Measurements from ENCODE around the gene CPEB4.

CPEB4 gene

DNA sequence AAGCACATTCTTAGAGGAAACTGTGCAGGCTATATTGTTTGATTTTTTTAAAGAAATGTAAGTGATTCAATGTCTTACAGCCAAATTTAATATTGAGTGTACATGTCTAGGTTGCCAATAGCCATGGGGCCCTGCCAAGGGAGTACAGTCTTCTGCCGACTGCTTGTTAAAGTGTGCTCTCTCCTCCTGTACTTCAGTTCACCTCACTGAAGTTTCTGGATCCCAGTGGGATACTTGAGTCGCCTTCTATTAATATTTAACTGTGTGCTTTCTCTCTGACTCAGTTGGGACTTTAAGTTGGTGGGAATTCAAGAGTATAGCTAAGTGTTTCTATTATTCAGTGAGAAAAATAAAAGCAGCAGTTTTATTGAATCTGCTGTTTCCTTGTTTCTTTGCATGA, 56.4 kb downstream of the CPEB4 start:
- DNase-seq (ENCODE audit: low spot score): no peak

DNA sequence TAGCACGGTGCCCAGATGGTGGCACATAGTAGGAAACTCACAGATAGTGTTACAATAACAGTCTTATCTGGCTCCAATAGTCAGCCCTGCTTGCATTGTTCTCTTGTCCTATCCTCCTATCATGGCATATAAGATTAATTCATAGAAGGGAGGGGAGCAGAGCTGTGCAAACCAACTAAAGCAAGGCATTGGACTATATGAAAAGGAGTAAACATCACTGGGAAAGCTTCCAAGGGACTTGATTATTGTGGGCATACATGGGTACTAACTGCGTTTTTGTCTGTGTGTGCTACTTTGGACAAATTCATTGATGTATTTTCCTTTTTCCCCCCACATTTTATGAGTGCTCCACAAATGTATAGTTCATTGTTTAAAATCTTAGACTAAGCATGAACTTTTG, 57.0 kb downstream of the CPEB4 start:
- DNase-seq (ENCODE audit: low spot score): no peak

DNA sequence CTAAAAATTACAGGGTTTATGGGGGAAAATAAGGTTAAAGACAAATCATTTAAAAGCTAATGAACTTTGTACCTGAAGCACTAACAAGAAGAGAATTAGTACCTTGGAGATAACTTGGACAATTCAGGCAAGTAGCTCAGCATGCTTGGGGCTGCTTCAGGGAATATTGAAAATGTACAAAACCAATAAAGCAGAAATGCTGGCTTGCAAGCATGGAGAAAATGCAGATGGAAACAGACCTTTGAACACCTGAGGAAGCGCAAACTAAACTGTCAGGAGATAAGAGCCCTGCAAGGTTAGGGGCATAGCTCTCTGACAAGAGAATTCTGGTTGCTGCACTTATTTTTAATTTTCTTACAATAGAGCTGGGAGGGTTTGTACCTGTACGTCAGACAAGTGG, 58.2 kb downstream of the CPEB4 start:
- DNase-seq (ENCODE audit: low spot score): no peak

DNA sequence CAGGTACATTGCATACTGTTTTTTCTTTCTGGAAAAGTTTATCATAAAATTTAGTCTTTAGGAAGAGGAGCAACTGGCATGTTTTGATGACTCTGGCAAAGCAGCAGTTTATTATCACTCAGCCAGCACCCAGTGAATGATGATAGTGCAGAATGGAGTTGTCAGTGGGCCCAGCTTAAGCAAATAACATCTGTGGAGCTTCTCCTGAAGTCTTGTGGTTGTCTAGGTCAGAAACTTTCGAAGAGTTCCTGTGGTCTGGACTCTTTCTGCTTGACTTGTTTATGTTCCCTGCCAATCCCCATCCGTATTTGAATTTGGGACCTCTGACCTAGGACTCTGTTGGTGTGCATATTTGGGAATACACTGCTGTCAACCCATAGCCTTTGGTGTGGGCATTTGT, 62.7 kb downstream of the CPEB4 start:
- no peak for DNase-seq (ENCODE audit: low spot score)

DNA sequence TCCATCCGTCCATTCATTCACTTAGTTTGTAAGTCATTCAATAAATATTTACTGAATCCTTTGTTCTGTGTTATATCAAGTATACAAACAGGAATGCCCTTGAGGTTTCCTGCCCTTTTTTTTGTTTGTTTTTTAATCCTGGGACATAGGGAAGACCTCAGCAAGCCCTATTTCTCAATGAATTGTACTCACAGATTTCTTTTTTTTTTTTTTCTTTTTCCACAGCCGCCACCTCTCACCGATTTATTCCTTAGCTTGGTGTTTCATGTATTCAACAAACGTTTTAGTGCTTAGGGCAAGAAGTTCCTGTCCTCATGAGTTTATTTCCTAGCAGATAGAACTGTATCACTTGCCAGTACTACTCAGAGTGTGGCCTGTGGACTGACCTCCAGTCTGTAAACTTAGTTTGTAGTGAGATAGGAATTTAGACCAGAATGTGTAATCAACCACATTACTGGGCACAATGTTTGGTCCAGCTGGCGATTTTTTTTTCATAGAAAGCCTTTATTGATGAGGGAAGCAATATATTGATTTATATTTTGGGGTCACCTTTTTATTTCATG, 65.5 kb downstream of the CPEB4 start:
- no peak for DNase-seq (ENCODE audit: low spot score)

DNA sequence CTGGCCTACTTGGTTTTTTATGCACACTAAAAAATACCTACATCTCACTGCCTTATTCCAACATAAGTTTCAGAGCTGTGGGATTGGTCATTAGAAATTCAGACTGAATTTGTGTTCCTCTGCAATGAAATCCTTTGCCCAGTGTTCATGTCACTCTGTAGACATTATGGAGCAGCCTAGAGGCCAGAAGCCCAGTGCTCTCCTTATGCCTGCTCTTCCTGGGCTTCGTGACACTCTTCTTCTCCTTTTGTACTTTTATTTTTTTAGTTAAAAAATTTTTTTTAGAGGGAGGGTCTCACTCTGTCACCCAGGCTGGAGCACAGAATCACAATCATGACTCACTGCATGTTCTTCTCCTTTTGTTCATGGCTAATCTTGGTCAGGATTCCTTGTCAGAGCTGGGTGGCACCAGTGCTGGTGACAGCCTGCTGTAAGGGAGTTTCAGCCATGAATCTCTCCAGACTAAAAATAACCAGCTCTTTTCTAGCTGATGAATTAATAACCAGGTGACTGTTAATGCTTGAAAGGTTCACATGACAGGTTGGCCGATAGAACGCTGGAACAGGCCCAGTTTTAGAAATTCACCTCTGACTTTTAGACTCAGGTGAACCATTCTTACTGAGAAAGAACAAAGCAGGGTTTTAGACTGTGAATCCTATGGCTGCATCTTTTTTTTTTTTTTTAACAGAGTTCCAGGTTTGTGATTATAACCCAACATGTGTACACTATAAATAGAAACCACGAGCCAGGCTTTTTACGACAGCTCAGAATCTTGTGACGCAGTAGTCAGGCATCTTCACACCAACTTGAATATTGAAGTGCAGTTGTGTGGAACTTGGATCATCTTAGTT, 66.7 kb downstream of the CPEB4 start:
- DNase-seq (ENCODE audit: low spot score): no peak

DNA sequence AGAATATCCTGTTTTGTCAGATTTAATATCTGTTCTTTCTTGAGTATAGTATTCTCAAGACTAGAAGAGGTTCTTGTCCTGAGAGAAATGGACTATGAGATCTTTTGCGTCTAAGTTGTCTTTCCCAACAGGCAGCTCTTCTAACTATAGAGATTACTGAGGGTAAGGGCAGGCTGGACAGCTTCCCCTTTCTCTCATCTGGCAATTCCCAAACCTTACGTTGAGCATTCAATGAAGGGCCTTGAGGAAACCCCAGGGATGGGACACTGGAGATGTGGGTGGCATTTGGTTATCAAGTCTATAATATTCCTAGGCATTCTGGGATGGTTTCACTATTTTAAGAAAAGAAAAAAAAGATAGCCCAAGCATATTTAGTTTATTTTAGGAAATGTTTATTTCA, 72.8 kb downstream of the CPEB4 start:
- DNase-seq (ENCODE audit: low spot score): no peak

DNA sequence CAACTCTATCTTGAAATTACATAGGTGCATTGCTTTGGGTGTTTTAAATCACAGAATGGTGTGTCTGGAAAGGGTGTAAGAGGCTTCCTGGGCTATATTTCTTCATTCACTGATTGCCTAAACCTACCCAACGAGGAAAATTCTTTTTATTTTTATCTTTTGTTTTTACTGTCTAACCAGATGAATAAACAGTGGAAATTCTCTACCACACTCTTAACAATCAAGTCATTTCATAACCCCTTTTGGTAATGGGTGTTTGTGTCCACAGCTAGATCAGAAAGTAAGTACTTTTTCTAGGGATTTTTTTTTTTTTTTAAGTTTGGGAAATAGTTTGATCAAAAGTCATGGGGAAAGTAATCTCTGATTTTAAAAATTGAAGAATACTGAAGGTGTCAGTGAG, 73.3 kb downstream of the CPEB4 start:
- no peak for DNase-seq (ENCODE audit: low spot score)

DNA sequence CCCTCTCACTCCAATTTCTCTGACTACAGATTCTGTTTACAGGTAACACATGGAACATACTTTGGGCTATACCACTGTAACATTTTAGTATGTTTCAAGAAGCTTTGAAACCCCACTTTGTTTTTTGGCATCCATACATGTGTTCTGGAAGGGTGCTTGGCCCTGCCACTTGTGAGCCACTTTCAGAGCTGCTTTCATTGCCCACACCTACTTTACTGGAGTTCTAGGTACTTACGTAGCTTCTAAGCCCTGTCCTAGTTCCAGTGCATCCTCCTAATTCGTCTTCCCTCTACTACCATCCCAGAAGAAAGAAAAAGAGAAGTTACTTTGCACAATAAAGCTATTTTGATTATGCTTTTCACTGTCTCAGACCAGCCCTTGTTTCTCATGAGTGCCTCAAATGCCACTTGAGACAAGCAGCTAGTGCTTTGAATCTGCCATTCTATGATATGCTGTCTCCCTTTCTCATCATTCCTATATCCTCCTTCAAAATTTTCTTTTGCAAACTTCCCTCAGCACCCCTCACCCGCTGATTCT, 74.4 kb downstream of the CPEB4 start:
- no peak for DNase-seq (ENCODE audit: low spot score)

DNA sequence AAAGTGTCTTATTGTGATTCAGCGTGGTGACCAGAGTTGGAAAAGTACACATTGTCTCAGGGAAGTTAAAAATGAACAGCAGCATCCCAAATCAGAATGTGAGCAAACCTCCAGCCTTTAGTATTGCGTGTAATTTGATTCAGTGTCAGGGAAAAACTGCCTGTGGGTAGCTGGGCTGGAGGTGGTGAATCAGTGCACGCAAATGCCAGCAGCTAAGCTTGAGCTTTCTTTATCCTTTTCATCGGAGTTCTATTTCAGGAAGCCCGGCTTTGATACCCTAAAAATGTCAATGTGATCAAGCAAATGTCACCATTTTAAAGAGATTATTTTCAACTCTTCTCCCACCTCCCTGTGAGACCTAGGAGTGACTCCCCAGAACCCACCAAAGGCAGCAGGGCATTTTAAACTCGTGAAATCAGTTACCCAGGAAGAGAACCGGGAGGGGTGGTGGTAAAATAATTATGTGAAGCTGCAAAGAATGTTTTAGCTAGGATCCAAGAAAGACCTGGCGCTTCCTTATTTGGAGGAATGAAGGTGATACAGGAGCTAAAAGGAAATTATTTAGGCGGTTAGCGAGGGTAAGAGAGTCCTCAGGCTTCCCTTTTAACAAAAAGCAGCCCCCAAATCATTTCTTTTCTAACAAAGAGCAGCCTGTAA, 75.2 kb downstream of the CPEB4 start:
- DNase-seq (ENCODE audit: low spot score): no peak

DNA sequence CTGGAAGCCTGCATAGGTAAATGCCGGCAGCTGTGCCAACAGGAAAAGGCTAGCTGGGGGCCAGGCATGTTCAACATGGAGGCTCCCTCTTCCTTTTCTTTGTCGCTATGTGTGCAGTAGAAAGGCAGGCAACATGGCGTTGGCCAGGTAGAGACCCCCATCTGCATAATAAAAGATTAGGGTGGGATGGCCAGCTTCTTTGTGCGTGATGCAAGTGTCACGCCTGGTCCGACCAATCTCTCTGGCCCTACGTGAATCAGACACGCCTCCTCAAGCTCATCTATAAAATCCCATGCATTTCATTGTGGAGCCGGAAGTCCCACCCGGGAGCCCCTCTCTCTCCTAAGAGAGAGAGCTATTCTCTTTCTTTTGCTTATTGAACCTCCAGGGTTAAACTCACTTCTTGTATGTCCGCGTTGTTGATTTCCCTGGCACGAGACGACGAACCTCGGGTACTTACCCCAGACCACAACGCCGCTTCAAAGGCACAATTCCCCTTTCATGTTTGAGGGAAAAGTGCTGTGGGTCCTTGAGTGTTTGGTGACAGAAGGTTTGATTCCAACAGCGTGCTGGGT, 75.8 kb downstream of the CPEB4 start:
- peak; percentile 22 for DNase-seq (ENCODE audit: low spot score)

DNA sequence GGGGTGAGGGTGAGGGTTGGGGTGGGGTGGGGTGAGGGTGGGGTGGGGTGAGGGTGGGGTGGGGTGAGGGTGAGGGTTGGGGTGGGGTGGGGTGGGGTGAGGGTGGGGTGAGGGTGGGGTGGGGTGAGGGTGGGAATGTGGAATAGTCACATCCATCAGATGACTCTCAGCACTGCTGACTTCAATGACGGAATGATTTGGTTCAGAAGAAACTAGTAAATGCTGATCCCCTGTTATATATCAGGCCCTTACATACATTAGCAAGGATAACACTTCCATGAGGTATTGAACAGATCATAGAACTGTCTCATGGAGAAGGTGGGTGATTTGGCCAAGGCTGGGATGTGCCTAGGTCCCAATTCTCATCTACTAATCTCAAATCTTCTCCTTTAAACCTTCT, 76.4 kb downstream of the CPEB4 start:
- DNase-seq (ENCODE audit: low spot score): no peak

DNA sequence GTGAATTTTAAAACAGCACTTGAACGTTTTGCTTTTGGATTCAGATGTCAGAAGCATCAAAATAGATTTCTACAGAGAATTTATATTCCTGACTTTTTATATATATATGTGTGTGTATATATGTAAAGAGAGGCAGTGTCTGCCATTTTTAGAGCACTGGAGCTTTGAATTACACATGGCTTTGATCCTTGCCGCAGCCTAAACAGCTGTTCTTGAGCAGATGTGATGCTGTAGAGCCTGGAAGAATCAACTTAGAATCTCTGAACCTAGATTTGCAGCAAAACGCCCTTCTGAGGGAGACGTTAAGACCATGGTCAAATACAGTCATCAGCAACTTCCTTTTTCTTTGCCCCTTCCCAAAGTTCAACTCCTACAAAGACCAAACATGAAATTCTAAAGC, 79.1 kb downstream of the CPEB4 start:
- no peak for DNase-seq (ENCODE audit: low spot score)

DNA sequence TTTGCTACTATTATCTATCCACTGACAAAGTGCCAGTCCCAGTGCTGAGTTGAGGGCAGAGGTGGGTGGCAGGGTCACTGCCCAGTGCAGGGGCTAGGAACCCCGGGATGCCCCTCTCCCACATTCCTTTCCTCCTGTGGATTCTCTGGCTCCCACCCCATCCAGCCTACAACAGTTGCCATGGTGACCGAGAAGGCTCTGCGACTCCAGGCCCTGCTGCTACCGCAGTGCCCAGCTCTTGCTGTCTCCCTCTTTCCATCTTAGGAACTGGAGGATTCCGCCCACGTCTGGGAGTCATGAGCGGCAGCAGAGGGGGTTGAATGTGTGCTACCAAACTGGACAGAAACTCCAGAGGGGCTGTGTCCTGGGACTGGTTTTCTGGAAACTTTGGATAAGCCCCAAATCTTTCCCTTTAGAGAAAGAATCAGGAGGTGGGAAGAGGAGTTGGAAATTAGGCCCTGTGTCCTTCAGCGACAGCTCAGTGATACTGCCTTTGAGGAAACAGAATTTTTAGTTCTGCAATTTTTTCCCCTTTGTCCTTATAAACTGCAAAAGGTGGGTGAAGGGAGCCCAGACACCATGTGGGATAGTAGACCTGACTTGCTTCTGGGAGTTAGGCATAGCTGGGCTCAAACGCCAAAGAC, 80.1 kb downstream of the CPEB4 start:
- DNase-seq (ENCODE audit: low spot score): no peak

DNA sequence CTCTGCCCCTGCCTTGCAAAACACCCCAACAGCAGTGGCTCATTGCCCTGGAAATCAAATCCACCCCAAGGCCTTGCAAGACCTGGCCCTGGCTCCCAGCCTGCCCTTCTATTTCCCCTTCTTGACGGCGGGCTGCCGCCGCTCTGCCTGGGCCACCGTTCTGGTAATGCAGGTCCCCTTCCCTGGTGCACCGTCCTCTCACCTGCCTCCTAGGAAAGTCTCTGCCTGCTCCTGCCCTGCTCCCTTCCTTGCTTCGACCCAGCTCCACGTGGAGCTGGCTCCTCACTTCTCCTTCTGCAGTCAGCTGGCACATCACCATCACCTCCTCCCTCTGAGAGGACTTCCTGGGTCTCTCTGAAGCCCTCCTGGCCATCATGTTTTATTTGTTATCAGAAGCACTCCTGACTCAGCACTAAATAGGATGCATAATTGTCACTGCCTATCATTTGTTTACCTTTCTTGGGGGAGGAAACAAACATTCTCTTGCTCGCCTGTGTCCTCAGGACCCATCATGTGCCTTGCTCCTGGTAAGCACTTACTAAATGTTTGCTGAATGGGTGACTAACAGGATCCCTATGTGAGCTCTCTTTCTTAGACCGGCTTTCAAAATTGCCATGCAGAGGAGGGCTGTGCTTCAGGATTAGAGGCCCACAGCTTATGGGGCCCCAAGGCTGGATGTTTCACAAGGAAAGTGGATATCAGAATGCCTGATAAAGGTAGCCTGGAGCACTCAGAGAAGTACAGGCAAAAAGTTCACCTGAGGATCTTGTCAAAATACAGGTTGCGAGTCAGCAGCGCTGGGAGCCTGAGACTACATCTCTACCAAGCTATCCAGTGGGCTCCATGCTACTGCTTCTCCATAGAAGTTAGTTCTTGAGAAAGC, 81.3 kb downstream of the CPEB4 start:
- DNase-seq (ENCODE audit: low spot score): no peak

DNA sequence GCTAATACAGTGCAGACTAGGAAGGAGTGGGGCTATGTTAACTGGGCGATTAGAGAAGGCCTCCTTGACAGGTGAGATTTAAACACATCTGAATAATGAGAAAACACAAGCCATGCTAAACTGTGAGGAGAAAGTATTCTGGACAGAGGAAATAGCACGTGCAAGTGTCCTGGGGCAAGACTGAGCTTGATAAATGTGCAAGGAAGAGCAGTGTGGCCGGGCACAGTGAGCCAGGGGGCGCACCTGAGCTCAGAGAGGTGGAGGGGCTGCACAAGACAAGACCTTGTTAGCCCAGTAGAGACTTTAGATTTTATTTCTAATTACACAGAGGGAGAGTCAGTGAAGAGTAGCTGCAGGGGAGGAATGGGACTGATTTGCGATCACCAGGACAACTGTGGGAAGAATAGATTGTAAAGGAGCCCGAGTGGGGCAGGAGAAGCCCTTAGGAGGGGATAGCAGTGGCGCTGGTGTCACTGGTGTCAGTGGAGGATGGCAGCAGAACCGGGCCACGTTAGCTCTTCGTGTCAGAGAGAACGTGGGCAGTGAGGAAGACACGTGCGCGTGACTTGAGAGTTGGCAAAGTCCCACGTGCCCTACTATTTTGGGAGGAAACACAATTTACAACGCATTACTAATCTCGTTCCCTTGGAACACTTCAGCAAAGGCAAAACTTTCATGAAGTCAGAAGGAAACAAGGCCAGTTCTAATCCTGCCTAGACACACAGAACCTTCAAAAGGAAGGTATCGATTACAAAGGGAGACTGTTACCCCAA, 82.9 kb downstream of the CPEB4 start:
- no peak for DNase-seq (ENCODE audit: low spot score)

DNA sequence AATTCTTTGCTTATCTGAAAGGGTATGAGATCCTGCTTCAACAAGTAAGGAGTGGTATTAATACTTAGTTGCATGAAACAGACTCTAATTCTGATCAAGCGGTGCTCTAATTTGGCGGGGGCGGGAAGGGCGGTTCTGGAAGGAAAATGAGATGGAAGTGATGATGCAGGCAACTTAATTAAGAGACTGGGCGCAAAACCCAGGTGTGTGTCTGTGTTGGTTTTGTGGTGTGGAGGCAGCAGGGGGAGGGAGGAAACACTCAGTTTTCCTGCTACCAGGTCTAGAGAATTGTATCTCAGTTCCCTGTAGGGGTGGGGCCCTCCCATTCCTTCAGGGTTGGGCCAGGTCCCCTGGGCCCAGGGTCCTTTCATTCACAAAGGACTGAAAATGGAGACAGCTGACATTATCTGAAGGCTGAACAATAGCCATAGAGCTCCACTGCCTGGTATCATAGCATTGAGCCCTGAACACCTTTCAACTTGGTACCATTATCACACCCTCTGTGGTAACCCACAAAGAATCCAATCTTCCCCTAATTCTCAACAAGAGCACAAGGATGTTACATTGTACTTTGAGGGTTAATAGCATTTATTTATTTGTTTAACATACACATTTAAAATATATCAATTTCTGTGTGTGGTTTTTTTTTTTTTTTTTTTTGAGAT, 83.7 kb downstream of the CPEB4 start:
- DNase-seq (ENCODE audit: low spot score): no peak

DNA sequence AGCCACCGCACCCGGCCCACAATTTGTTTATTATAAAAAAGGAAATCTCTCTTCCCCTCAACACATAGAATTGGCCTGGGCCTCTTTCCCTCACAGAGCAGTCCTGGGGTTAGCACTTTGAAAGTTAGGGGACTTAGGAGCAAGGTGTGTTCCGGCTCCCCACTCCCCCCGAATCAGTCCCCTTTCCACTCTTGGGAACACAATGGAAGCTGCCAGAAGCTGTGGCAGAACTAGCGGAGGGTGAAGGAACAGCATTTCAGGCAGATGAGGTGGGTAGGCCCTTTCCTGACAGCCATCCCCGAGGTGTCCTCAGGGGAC, 84.4 kb downstream of the CPEB4 start:
- no peak for DNase-seq (ENCODE audit: low spot score)

DNA sequence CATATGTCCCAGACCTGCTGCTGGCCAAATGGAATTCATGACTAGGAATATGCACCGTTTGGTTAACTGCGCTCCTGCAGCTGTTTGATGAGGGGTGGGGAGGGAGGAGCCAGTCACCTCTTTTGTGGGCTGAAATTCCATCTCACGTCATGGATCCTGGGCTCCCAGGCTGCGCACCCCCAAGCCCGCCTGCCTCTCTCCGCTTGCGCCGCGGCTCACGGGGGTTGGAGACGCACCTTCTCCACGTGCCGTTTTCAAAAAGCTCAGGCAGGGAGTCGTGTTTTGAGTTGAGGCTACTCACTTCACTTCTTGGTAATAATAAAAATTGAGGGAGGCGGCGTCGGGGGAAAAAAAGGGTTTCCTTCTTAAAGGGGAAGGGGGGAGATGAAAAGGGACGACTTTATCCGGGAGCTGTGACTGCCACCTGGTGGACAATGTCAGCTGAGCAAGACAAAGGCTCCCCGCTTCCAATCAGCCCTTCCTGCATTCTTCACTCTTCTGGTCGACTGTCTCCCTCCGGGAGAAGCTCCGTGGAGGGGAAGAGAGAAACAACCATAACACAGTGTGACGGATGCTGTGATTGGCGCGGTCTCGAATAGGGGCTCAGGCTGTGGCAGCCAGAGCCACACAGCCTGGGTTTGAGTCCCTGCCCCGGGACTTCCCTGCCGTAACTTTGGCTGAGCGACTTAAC, 84.9 kb downstream of the CPEB4 start:
- DNase-seq (ENCODE audit: low spot score): peak; percentile 71

DNA sequence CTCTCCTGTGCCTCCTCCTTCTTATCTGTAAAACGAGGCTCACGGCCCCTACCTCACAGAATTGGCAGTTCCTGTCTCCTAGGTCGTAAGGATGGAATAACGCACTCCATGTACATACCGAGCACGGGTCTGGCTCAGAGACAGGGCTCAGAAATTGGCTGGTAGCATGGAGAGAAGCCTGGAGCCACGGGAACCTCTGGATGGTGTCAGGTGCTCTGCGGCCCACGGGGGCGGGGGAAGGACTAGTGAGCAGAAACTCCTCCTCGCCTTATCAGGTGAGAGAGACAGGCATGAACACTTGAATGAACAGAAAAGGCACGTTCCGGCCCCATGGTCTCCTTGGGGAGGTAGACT, 85.4 kb downstream of the CPEB4 start:
- DNase-seq (ENCODE audit: low spot score): no peak

Measured in CD4-positive, alpha-beta T cell treated with Interleukin-6 at 100 ng/mL for 8 hours (primary cell).